ENCODE results near the gene SEC14L6.
"Not testable (repeated sequence)": the region's sequence is repeated elsewhere in the genome, so short reads cannot be mapped to it uniquely, and the experiment has no call there.

SEC14L6 gene

DNA sequence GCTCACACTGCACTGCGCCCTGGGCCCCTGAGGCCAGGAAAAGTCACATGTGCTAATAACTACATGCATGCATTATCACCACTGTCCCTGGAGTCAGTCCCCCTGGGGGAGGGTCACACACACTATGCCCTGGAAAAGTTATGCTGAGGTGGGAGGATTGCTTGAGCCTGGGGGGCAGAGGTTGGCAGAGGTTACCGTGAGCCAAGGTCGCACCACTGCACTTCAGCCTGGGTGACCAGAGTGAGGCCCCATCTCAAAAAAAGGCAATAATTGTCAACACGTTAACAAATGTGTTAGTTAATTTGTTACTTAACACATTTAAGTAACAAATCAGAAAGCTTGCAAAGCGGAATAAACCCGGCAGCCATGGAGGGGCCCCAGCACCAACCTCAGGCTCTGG, 13.3 kb upstream of the SEC14L6 start:
- H3K4me3 ChIP-seq (ENCODE audit: low read length): no peak overlapping the region
- no peak for DNase-seq (ENCODE audit: low read depth)
- TF ChIP-seq, protein P1, sequence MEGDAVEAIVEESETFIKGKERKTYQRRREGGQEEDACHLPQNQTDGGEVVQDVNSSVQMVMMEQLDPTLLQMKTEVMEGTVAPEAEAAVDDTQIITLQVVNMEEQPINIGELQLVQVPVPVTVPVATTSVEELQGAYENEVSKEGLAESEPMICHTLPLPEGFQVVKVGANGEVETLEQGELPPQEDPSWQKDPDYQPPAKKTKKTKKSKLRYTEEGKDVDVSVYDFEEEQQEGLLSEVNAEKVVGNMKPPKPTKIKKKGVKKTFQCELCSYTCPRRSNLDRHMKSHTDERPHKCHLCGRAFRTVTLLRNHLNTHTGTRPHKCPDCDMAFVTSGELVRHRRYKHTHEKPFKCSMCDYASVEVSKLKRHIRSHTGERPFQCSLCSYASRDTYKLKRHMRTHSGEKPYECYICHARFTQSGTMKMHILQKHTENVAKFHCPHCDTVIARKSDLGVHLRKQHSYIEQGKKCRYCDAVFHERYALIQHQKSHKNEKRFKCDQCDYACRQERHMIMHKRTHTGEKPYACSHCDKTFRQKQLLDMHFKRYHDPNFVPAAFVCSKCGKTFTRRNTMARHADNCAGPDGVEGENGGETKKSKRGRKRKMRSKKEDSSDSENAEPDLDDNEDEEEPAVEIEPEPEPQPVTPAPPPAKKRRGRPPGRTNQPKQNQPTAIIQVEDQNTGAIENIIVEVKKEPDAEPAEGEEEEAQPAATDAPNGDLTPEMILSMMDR (conservative IDR thresholded peaks at IDR 0.05; ENCODE audit: low read length): no peak

DNA sequence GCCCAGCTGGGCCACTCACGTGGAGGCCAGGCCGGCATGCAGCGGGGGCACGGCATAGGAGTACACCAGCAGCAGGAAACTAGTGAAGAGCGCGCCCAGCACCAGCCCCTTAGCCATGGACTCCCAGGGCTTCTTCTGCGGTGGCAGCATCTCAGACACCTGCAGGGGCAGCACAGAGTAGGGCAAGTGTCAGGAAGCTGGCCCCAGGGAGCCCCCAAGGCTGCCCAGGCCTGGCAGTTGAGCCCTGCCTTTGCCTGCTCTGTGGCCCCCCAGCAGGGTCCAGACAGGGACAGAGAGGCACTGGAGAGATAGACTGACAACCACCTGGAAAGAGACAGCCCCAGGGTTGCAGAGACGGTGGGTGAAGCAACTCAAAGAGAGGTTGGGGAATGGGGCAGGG, 10.7 kb upstream of the SEC14L6 start:
- DNase-seq (ENCODE audit: low read depth): no peak
- no peak overlapping the region for H3K4me3 ChIP-seq (ENCODE audit: low read length)
- TF ChIP-seq, protein P1 (conservative IDR thresholded peaks at IDR 0.05; ENCODE audit: low read length): no peak

DNA sequence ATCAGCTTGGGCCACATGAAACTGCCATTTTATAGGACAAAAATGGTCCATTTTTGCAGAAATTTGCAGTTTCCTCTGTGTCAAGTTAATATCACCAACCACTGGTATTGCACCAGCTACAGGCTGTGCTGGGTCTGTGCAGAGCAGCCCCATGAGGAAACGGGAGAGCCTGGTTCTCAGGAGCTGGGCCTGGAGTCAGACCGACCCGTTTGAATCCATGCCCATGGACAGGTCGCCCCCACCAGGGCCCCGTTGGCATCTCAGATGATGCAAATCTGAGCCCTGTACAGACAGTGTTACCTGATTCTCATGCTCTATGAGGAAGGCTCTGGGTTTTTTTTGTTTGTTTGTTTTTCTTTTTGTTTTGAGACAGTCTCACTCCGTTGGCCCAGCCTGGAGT, 9.8 kb upstream of the SEC14L6 start:
- TF ChIP-seq, protein P1 (conservative IDR thresholded peaks at IDR 0.05; ENCODE audit: low read length): no peak
- DNase-seq (ENCODE audit: low read depth): no peak
- H3K4me3 ChIP-seq (ENCODE audit: low read length): no peak overlapping the region

DNA sequence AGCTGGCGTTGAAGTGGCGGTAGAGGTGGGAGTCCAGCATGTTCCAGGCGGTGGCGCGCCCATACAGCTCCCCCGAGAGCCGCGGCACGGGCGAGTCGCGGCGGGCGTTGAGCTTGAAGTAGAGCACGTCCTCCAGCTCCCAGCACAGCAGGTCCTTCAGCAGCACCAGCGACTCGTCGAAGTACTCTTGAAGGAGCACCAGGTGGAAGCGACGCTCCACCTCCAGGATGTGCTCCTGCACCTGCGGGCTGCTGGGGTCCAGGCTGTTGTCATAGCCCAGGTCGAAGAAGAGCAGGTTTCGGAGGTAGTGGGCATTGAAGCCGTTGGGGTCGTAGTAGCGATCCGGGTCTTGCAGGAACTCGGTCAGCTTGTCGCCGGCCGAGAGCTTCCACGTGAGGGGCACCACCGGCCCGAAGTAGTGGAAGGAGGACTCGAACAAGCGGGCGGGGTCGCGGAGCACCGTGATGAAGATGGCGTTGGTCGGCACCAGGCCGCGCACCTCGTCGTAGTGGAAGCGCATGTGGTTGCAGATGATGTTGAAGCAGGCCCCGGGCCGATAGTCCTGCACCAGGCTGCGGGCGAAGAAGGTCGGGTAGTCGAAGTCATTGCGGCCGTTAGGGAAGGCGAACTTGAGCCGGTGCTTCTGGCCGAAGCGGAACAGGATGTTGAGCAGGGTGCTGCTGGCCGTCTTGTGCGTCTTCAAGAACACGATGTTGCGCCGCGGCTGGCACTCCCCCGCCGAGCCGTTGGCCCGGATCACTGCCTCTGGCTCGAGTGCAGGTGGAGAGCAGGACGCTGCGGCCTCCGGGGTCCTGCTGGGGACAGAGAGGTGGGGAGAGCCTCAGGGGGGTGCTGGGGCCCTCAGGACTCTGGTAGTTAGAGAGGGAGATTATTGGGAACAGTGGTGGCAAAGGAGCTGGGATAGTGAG, 9.0 kb upstream of the SEC14L6 start:
- TF ChIP-seq, protein P1 (conservative IDR thresholded peaks at IDR 0.05; ENCODE audit: low read length): no peak
- DNase-seq (ENCODE audit: low read depth): no peak
- H3K4me3 ChIP-seq (ENCODE audit: low read length): no peak overlapping the region

DNA sequence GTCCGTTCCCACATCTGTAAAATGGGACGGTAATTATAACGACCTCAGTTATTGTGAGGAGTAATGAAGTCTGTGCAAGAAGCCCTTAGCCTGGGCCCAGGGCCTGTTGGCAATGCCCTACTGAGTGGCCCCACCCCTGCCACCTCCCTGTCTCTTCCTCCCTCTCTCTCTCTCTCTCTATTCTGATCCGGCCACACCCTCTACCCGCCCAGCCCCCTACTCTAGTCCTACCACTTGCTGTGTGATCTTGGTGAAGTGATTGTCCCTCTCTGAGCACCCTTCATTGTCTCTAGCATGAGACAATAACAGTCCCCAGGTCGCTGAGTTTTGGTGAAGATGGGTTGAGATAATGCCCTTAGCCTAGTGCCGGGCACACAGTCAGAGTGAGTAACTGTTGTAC, 7.4 kb upstream of the SEC14L6 start:
- DNase-seq (ENCODE audit: low read depth): no peak
- H3K4me3 ChIP-seq (ENCODE audit: low read length): no peak overlapping the region
- TF ChIP-seq, protein P1 (conservative IDR thresholded peaks at IDR 0.05; ENCODE audit: low read length): no peak

DNA sequence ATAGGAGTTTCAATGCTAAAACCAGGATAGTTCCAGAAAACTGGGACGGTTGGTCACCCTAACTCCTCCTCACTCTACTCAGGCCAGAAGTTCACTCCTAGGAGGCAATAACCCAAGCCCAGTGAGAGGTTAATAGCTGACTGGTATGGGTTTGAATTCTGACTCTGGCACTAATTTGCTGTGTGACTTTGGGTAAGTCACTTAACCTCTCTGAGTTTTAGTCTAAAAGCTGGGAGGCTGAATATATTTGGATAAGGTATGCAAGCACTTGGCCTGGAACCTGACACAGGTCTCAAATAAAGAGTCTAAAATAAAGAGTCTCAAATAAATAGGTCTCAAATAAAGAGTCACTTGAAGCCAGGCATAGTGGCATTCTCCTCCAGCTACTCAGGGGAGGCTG, 6.2 kb upstream of the SEC14L6 start:
- no peak overlapping the region for H3K4me3 ChIP-seq (ENCODE audit: low read length)
- no peak for DNase-seq (ENCODE audit: low read depth)
- TF ChIP-seq, protein P1 (conservative IDR thresholded peaks at IDR 0.05; ENCODE audit: low read length): no peak

DNA sequence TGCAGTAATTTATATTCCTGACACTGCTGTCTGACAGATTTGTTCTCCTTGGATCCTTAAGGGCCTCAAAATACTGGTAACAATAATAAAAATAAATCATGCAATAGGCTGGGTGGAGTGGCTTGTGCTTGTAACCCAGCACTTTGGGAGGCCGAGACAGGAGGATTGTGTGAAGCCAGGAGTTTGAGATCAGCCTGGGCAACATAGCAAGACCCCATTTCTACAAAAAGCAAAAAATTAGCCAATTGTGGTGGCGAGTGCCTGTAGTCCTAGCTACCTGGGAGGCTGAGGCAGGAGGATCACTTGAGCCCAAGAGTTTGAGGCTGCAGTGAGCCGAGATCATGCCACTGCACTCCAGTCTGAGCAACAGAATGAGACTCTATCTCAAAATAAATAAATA, 5.3 kb upstream of the SEC14L6 start:
- not testable (repeated sequence) for H3K4me3 ChIP-seq (ENCODE audit: low read length); DNase-seq (ENCODE audit: low read depth)

Data from AG10803 (cell line).